ENCODE measurements around the gene STAC2. TPM values are rescaled to one million over a fixed set of nuclear protein-coding genes. Genes with fewer than 3 reads are reported as not detected.

STAC2 gene
- total RNA-seq, 1 donor from 2014 or later: 0.46 TPM

- intact Hi-C loops (cut with DNase I): no loop called here
- peaks cover 5% of the 10 kb centered on the region for H3K27me3 ChIP-seq
- TF ChIP-seq CTCF (IDR thresholded peaks at IDR 0.05): no peak
Observed at GRCh38 chr17:39243155-39243554, 17.4 kb upstream of the STAC2 start.

GRCh38 chr17:39240631-39241030 lies 14.9 kb upstream of the STAC2 start:
- no peak for DNase-seq
- H3K9me3 ChIP-seq: no peaks in the 10 kb centered on the region
- no peak overlapping the region for H3K27ac ChIP-seq
- no peak for ATAC-seq
- H3K27me3 ChIP-seq: peaks cover 5% of the 10 kb centered on the region
- TF ChIP-seq CTCF (IDR thresholded peaks at IDR 0.05): no peak
- no peak overlapping the region for H3K4me3 ChIP-seq
- intact Hi-C loops (cut with DNase I): no loop called here
- H3K36me3 ChIP-seq: no peaks in the 10 kb centered on the region
- H3K4me1 ChIP-seq: peaks cover 15% of the 10 kb centered on the region

More at GRCh38 chr17:39243155-39243554, 17.4 kb upstream of the STAC2 start:
- Histone ChIP-seq H3K36me3 (no peaks in the 10 kb centered on the region), H3K27ac (no peak overlapping the region), H3K4me1 (peaks cover 14% of the 10 kb centered on the region), H3K9me3 (no peaks in the 10 kb centered on the region), H3K4me3 (no peak overlapping the region)
- DNase-seq (no peak), ATAC-seq (no peak)

- TF ChIP-seq CTCF (IDR thresholded peaks at IDR 0.05): peak; percentile 57
- H3K27me3 ChIP-seq: peaks cover 5% of the 10 kb centered on the region
- H3K36me3 ChIP-seq: no peaks in the 10 kb centered on the region
- ATAC-seq: peak; percentile 82
- H3K4me3 ChIP-seq: no peak overlapping the region
- peak; percentile 84 for DNase-seq
- H3K4me1 ChIP-seq: peaks cover 11% of the 10 kb centered on the region
- no peaks in the 10 kb centered on the region for H3K9me3 ChIP-seq
- intact Hi-C loops (cut with DNase I): no loop called here
- no peak overlapping the region for H3K27ac ChIP-seq
Observed at GRCh38 chr17:39239640-39240314, 14.0 kb upstream of the STAC2 start.

- Histone ChIP-seq H3K27me3 (peaks cover 6% of the 10 kb centered on the region), H3K36me3 (no peaks in the 10 kb centered on the region), H3K9me3 (no peaks in the 10 kb centered on the region), H3K4me3 (no peak overlapping the region), H3K4me1 (peaks cover 7% of the 10 kb centered on the region), H3K27ac (peak overlapping the region; percentile 51)
- ATAC-seq (peak; percentile 58), DNase-seq (peak; percentile 79)
- TF ChIP-seq CTCF (IDR thresholded peaks at IDR 0.05): no peak
- intact Hi-C loops (cut with DNase I): no loop called here
Observed at GRCh38 chr17:39238311-39238972, 12.7 kb upstream of the STAC2 start.

GRCh38 chr17:39237586-39237985 lies 11.8 kb upstream of the STAC2 start:
- no peak overlapping the region for H3K4me3 ChIP-seq
- H3K27me3 ChIP-seq: peaks cover 8% of the 10 kb centered on the region
- TF ChIP-seq CTCF (IDR thresholded peaks at IDR 0.05): no peak
- ATAC-seq (no peak), DNase-seq (no peak)
- peaks cover 7% of the 10 kb centered on the region for H3K4me1 ChIP-seq
- no peak overlapping the region for H3K27ac ChIP-seq
- no peaks in the 10 kb centered on the region for H3K9me3 ChIP-seq
- H3K36me3 ChIP-seq: no peaks in the 10 kb centered on the region
- intact Hi-C loops (cut with DNase I): no loop called here
